Smooth muscle cell (in vitro differentiated cells): ENCODE measurements around the gene KCNQ4. TPM values are rescaled to one million over a fixed set of nuclear protein-coding genes. Genes with fewer than 3 reads are reported as not detected.

Experiments
- DNase-seq: peaks from one replicate; lab custom pipeline; 2025; ENCODE audit not compliant: unreplicated experiment; lab: John Stamatoyannopoulos, UW
- H2AFZ ChIP-seq: fragments of 200-600 bp; sonication (generic); 2 replicates; pipeline ENCODE4 v1.6.0; 2016; ENCODE audit warnings: antibody characterized with exemption, low read depth, mild to moderate bottlenecking
- H3F3A ChIP-seq: fragments of 200-600 bp; sonication (generic); 2 replicates; pipeline ENCODE4 v1.6.0; 2017; ENCODE audit warnings: antibody characterized with exemption, low read depth
- H3K27ac ChIP-seq: fragments of 200-600 bp; sonication (generic); 2 replicates; pipeline ENCODE4 v1.5.1; 2016; ENCODE audit warnings: low read depth, mild to moderate bottlenecking
- H3K27me3 ChIP-seq: fragments of 200-600 bp; sonication (generic); 2 replicates; pipeline ENCODE4 v1.6.1; 2016; ENCODE audit warnings: low read depth, mild to moderate bottlenecking
- H3K36me3 ChIP-seq: fragments of 200-600 bp; sonication (generic); 2 replicates; pipeline ENCODE4 v1.5.1; 2016; ENCODE audit warnings: low read depth
- H3K4me1 ChIP-seq: fragments of 200-600 bp; sonication (generic); 2 replicates; pipeline ENCODE4 v1.5.1; 2016; ENCODE audit warnings: low read depth
- H3K4me2 ChIP-seq: fragments of 200-600 bp; sonication (generic); 2 replicates; pipeline ENCODE4 v1.6.0; 2016; ENCODE audit warnings: mild to moderate bottlenecking
- H3K4me3 ChIP-seq: fragments of 200-600 bp; sonication (generic); 2 replicates; pipeline ENCODE4 v1.5.1; 2016; ENCODE audit warnings: mild to moderate bottlenecking
- H3K79me2 ChIP-seq: fragments of 200-600 bp; sonication (generic); 2 replicates; pipeline ENCODE4 v1.6.0; 2016; ENCODE audit warnings: low read depth, mild to moderate bottlenecking
- H3K9ac ChIP-seq: fragments of 200-600 bp; sonication (generic); 2 replicates; pipeline ENCODE4 v1.6.0; 2016; ENCODE audit warnings: low read depth
- H3K9me3 ChIP-seq: fragments of 200-600 bp; sonication (generic); replicated peaks from 2 replicates; pipeline ENCODE4 v1.5.1; 2016; ENCODE audit warnings: low read depth
- H4K20me1 ChIP-seq: fragments of 200-600 bp; sonication (generic); 2 replicates; pipeline ENCODE4 v1.6.0; 2016; ENCODE audit warnings: low read depth
- CTCF ChIP-seq: fragments of 200-600 bp; sonication (generic); IDR thresholded peaks from 2 replicates; pipeline ENCODE4 v1.5.1; 2017; ENCODE audit warnings: borderline replicate concordance, mild to moderate bottlenecking, antibody characterized with exemption; ENCODE audit not compliant: insufficient read depth, poor library complexity, severe bottlenecking
- WGBS: methylation state at CpG from one replicate; pipeline ENCODE4 v1.1.7; 2016; ENCODE audit warnings: low lambda C conversion rate; 5-methylcytosine and 5-hydroxymethylcytosine counted together
- polyA plus RNA-seq: library from polyadenylated mRNA; unstranded; fragments of >200 nt; fragmentation: Nextera tagmentation; extraction: Ambion mirVana; gene quantifications from 2 replicates; pipeline ENCODE4 v1.2.1, GENCODE V29; 2016
- total RNA-seq: library from RNA; depleted of rRNA; stranded (reverse); fragments of >200 nt; gene quantifications from 2 replicates; pipeline ENCODE4 v1.2.3, GENCODE V29; 2014

KCNQ4 gene
- total and polyA plus RNA-seq, 2 experiments from 2014 or later: 0.06 TPM; not detected in 1

GRCh38 chr1:40808444-40808843 lies 24.9 kb downstream of the KCNQ4 start:
- no peak overlapping the region for H3K4me2 ChIP-seq
- H3K4me3 ChIP-seq: no peak overlapping the region
- TF ChIP-seq CTCF: no peak
- no peaks in the 10 kb centered on the region for H3K79me2 ChIP-seq
- DNase-seq: no peak
- H3K27me3 ChIP-seq: no peaks in the 10 kb centered on the region
- H2AFZ ChIP-seq: no peak overlapping the region
- no peaks in the 10 kb centered on the region for H4K20me1 ChIP-seq
- 87% methylated on average over 3 of the region's 3 CpGs for WGBS
- H3K9ac ChIP-seq: no peak overlapping the region
- H3K9me3 ChIP-seq: no peaks in the 10 kb centered on the region
- H3K4me1 ChIP-seq: peaks cover 6% of the 10 kb centered on the region
- H3F3A ChIP-seq: no peaks in the 10 kb centered on the region
- no peaks in the 10 kb centered on the region for H3K36me3 ChIP-seq
- H3K27ac ChIP-seq: no peak overlapping the region

- no peaks in the 10 kb centered on the region for H3K36me3 ChIP-seq
Observed at GRCh38 chr1:40808909-40809308, 25.3 kb downstream of the KCNQ4 start.

GRCh38 chr1:40810927-40811326 lies 27.3 kb downstream of the KCNQ4 start:
- H3K27me3 ChIP-seq: peaks cover 6% of the 10 kb centered on the region
- no peak for DNase-seq
- H3K79me2 ChIP-seq: no peaks in the 10 kb centered on the region
- no peak overlapping the region for H3K27ac ChIP-seq
- H3K9ac ChIP-seq: no peak overlapping the region
- H2AFZ ChIP-seq: no peak overlapping the region
- no peaks in the 10 kb centered on the region for H3F3A ChIP-seq
- no peaks in the 10 kb centered on the region for H3K36me3 ChIP-seq
- H3K9me3 ChIP-seq: no peaks in the 10 kb centered on the region
- H3K4me2 ChIP-seq: no peak overlapping the region
- H4K20me1 ChIP-seq: no peaks in the 10 kb centered on the region
- peaks cover 6% of the 10 kb centered on the region for H3K4me1 ChIP-seq
- no peak overlapping the region for H3K4me3 ChIP-seq
- 89% methylated on average over 5 of the region's 5 CpGs for WGBS
- TF ChIP-seq CTCF: no peak

More at GRCh38 chr1:40808909-40809308, 25.3 kb downstream of the KCNQ4 start:
- Histone ChIP-seq H3K4me2 (no peak overlapping the region), H3F3A (no peaks in the 10 kb centered on the region), H3K79me2 (no peaks in the 10 kb centered on the region), H3K4me1 (peaks cover 6% of the 10 kb centered on the region), H3K27me3 (no peaks in the 10 kb centered on the region), H3K4me3 (no peak overlapping the region), H4K20me1 (no peaks in the 10 kb centered on the region), H3K27ac (no peak overlapping the region), H3K9me3 (no peaks in the 10 kb centered on the region), H2AFZ (no peak overlapping the region), H3K9ac (no peak overlapping the region)
- WGBS: 83% methylated on average over 6 of the region's 6 CpGs
- no peak for DNase-seq
- TF ChIP-seq CTCF: no peak

- Histone ChIP-seq H3K36me3 (no peaks in the 10 kb centered on the region), H3K79me2 (no peaks in the 10 kb centered on the region), H3F3A (no peaks in the 10 kb centered on the region), H3K9me3 (no peaks in the 10 kb centered on the region), H3K4me1 (peaks cover 5% of the 10 kb centered on the region), H3K4me3 (no peak overlapping the region), H2AFZ (no peak overlapping the region), H3K27ac (no peak overlapping the region), H3K27me3 (peaks cover 18% of the 10 kb centered on the region), H3K4me2 (no peak overlapping the region), H3K9ac (no peak overlapping the region), H4K20me1 (no peaks in the 10 kb centered on the region)
- WGBS: 85% methylated on average over 9 of the region's 9 CpGs
- TF ChIP-seq CTCF: no peak
- DNase-seq: no peak
Observed at GRCh38 chr1:40815420-40815819, 31.8 kb downstream of the KCNQ4 start.
